HG02840 (cell line): ENCODE measurements around the gene PIR.

Source experiments
- ATAC-seq: cut with Tn5 transposase; IDR thresholded peaks from one replicate; pipeline ENCODE4 v1.9.1; 2021; ENCODE audit warnings: mild to moderate bottlenecking, moderate library complexity, moderate number of reproducible peaks; ENCODE audit not compliant: unreplicated experiment, low FRiP score

The PIR gene

DNA sequence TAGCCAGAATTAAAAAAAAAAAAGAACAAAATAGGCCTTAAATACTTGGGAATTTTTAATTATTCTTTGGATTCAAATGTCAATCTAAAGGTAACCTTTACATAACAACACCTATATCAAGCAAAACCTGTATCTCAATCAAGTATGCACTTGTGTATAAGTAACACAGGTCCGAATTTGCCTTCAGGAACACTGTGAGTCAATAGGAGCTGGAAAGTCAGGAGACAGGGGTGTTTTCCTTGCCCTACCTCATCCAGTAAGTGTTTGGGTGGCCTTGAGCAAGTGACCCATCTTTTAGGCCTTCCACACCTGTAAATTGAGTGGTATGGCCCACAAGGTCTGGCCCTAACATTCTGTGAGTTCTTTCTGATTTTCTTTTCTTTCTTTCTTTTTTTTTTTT, 68.1 kb downstream of the PIR start:
- no peak for ATAC-seq

DNA sequence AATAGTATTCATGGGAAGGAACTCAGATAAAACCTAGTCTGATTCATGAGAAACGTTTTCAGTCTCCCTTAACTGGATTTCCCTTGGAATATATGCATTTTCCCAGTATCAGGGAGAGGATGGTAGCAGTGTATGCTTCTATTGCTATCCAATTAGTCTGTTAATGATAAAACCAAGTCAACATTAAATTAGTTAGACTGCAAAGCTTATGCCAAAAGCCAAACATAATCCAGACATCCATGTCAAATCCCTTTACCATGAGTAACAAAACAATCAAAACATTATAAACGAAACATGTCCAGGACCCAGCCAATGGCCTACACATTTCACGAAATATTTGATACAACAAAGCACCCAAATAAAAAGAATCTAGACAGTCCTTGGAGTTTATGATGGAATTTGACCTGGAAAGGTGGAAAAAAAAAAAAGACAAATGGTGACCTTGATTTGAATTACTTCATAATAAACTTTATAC, 74.4 kb downstream of the PIR start:
- no peak for ATAC-seq

DNA sequence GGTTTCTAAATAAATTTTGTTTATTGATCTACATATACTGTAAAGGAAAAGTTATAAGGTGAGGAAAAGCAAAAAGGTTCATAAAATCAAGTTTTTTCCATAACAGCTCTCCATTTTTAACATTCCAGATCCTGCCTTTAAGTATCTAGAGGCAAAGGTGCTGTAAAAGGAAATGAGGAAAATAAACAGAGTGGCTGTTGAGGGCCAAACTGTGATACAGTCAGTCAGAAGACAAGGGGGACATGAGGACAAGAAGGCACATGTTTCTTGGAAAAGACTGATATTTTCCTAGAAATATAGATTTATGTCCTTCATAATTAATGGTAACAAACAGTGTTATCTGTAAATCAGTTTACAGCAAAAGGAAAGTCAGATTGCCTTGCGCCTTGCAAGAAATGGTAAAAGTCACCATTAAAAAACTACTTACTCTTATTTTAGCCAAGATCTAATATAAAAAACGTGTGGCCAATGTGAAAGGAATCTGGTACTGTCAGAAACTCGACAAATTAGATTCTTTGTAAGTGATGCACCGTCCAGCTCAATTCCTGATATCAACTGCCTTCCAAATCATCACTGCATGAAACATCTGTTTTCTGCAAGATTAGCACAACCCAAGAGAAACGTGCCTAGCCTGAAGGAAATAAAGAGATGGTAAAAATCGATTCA, 75.0 kb downstream of the PIR start:
- ATAC-seq: no peak

DNA sequence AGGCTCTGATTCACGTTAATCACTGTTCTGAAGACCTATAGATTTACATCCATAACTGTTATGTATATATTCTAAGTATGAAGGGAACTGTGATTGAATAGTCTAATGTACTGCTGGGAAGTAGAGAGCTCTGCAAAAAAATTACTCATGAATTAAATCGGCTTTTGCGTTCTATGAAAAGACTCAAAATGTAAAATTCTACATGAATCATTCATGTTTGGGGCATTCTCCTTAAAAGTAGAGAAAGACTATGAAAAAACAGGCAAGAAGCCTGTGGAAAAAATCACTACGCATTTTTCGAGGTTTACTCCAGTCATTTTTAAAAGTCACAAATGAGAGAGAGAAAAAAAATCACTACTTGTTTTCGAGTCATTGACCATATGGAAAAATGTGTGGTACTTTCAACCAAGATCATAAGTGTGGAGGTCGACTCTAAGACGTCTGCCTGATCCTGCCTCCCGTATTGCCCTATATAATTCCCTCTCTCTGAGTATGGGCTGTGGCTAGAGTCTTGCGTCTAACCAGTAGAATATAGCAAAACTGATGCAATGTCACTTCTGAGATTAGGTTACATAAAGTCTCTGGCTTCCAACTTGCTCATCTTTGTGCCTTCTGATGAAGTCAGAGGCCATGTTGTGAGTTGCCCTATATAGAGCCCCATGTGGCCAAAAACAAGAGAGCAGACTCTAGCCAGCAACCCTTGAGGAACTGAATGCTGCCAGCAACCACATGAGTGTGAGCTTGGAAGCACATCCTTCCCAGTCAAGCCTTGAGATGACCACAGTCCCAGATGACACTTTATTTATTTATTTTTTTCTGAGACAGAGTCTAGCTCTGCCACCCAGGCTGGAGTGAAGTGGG, 76.8 kb downstream of the PIR start:
- ATAC-seq: no peak

DNA sequence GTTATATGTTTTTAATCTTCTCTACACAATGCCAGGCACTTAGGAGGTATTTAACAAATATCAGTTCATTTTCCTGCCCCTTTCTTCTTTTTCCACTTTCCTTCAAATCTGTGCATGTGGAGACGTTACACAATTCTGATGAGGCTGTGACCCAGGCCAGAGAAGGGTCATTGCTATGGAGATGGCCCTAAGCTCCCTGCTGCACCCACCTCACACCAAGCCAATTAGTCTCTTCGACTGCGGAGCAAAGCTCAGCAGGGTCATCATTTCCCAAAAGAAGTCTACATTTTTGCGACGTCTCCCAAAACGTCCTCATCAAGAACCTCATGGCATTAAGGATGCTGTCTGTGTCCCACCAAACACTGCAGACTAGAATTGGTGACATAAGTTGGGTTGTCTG, 80.0 kb downstream of the PIR start:
- ATAC-seq: no peak

DNA sequence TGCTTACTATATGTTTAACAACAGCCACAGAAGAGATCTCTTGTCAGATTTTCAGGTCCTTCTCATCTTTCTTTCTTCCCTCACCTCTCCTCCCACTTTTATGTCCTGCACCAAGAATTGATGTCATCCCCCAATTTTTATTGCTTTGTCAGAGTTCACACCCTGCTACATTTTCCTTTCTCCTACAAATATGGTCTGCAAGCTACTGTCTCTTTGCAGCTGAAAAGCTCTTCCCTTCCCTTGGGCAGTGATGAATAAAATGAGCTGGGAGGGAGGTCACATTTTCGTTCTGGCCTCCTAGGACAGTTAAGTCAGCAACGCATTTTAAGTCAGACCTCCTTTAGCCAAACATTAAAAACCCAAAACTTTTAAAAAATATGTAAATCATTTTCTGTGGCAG, 82.2 kb downstream of the PIR start:
- no peak for ATAC-seq

DNA sequence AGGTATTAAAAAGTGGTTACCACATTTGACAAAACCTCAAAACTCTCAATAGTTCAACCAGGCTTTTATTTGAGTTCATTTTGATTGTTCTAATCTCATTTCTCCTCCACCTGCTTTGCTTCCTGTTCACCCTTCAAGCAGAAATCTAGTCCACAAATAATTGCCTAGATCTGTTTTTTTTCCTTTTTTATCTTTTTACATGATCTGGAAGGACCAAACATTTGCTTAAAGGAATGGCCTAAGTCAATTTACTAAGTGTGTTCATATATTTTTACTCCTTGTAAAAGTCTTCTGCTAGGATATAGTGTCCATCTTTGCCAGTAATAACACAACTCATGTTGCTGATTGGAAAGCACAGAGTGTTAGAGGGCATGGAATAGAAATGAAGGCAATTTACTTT, 82.7 kb downstream of the PIR start:
- no peak for ATAC-seq

DNA sequence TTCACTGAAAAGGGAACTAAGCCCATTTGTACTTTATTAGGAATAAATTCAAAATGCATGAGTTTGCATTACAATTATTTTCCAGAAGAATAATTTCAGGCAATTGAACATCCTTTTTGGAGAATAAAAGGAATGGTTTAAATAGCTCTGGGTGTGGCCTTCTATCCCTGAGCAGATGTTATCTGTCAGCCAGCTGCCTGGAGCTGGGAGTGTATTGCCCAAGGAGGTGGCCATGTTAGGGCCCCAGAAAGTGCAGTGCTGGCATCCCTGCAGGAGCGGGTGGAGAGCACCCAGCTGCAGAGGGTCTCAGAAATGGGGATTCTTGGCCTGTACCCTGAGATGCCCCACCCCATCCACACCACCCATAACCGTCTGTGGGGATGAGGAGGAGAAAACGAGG, 87.3 kb downstream of the PIR start:
- no peak for ATAC-seq

DNA sequence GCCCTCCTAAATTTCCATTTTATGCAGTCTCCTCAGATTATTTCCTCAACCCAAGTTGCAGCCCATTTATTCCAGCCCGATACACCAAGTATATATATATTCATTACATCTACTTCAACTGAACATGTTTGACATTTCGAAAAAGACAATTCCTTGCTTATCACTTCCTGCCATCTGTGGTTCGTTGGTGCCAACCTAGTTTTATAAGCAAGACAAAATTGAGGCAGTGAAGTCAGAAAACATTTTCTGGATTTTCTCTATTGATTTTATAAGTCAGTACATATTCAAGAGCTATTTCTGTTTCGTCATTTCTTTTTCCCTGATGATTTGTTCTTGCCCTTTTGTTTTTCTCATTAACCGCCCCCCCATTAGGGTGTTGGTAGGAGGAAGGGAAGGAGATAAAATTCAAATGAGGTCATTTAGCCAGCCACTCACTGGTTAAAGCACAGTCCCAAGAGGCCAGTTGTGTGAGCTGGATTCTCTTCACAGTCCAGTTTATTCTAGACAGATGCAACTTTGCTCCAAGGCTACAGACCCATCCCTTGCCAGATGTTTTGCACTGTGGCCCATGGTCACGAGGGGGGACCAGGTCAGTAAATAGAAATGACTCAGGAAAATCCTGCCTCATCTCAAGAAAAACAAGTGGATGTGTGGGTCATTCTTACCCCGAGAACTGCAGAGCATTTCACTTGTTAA, 88.6 kb downstream of the PIR start:
- no peak for ATAC-seq

DNA sequence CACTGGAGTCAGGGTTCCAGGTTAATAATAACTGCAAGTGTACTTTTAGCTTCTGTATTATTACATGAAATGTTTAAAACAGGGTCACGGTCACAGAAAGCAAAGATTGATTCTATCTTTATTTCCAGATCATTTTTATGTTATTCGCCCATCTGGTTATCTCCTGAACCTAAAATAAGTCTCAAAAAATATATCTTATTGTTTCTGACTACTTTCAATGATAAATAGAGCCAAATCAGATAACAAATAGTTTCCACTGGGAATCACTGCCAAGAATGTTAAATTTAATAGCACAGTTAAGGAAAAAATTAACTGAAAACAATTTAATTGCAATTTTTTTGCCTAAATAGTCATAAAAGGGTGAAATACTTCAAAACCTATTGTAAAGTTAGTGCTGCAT, 91.8 kb downstream of the PIR start:
- no peak for ATAC-seq

DNA sequence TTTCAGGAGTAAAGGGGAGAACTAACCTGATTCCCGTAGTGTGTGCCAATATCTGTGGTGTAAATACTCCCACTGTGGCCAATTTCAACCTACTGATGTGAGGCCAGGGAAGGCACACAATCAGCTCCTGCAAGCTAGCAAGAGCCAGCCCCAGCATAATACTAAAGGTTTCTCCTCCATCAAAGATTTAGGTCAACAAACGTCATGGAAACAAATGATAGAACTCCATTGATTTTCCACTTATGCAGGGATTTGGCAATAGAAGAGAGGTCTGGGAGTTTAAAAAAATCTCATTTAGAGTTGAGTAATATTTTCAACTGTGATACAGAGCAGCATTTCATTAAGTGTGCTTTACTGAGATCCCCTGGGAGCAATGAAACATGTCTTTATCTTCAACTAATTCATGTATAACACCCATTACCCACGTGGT, 93.2 kb downstream of the PIR start:
- ATAC-seq: no peak

DNA sequence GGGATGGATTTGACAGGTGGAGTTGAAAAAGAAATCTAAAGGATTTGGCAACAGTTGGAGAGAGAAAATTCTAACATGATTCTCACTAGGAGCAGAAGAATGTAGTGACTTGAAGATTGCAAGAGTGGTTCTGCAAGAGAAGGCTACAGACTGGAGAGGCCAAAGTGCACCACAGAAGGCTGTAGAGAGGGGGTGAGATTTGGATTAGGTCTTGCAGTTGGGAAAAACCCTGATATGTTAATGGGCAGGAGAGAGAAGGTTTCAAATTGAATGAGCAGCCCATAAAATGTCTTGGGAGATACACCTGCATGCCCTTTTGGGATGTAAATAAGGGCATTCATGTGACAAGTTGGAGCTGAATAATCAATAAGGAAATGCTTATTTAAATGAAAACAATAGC, 94.3 kb downstream of the PIR start:
- ATAC-seq: no peak

DNA sequence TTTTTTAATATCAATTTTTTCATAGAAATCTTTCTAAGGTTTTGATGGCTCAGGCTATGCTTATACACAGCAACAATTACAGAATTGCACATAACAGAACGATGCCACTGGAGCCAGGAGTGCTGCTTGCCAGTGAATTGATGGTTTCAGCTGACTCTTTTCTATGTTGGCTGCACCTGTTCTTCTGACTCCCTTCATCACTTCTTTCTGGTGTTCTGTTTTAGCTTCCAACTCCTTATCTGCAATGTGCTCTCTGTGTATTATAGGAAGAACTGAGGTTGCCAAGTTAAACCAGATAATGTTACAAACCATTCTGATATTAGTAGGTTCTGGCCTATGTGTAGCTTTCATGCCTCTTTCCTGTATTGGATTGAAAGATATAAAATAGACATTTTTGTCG, 97.3 kb downstream of the PIR start:
- ATAC-seq: no peak

DNA sequence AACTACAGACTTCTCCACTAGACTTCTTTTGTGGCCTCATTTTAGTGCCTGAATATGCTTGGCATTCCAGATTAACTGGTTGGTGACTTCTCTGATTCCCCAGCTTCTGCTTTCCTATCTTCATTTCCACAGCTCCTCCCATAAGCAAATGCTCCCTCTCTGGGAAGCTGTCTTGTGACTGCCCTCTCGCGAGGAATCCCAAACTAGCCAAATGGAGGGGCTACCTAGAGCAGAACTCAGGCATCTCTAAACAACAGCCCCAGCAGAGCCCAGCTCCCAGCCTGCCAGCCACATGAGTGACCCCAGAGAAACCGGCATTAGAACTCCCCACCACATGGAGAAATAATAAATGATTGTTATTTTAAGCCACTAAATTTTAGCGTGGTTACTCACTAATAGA, 101.3 kb downstream of the PIR start:
- ATAC-seq: no peak

DNA sequence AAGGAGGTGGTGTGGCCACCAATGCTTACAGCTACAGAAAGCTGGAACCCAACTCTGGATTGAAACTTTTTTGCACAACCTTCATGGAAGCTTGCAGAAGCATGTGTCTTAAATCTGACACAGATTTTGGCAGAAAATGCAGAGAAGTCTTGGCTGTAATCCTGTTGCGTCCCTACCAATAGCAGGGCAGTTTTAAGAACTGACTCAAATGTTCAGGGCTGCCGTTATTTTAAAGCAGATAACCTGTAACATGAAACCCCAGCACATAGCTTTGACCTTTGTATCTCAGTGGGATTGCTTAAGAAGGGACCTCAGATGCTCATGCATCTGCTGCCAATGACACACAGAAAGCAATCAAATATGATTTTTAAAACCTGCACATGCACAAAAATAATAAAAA, 108.8 kb downstream of the PIR start, which contains the start of gene VEGFD:
VEGFD (minus strand) TSS at position 110 of the 400 bp plus-strand sequence. CDS start 467 bp downstream, outside the sequence.
- ATAC-seq: no peak

DNA sequence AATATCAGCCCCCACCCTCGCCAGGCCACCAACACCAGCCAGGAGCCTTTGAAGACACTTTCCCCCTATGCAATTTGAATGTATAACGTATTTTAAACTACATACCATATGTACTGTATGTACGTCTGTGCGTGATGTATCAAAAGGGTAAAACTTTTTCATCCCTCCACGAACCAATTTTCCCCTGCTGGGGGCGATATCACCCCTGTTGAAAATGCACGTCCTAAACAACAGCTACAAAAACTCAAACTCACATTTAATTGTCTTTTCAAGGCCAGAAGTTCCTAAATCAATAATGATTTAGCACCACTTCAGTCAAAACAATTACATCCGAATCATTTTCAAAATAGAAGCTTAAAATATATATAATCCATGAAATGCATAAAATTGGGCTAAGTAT, 110.3 kb downstream of the PIR start:
- no peak for ATAC-seq

DNA sequence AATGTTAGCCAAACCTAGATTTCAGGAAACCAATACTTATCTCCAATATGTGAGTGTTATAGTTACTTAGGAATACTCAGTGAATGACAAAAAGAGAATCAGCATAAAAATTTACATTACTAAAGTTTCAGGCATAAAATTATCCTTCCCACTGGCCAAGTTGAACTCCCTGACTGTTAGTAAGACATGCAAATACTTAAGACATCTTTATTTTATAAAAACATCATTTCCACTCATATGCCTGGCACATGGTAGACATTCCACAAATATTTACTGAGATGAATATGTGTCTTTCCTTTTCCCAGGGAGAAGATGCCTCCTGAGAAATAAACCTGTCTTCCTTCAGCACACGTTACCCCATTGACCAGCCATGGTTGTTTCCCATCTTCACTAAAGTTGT, 116.2 kb downstream of the PIR start:
- ATAC-seq: no peak

DNA sequence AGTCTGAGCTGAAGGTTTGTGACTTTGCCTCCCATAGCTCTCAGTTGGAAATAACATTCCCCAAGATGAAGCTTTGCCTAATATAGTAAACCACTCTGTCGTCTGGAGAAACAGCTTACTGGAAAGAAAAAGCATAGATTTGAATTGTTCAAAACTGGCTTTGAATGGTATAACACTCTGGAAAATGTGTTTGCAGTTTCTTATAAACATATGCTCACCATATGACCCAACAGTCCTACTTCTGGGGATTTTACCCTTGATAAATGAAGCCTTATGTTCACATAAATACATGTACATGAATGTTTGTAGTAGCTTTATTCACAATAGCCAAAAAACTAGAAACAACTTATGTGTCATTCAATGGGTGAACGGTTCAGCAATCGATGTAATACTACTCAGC, 119.2 kb downstream of the PIR start:
- no peak for ATAC-seq

DNA sequence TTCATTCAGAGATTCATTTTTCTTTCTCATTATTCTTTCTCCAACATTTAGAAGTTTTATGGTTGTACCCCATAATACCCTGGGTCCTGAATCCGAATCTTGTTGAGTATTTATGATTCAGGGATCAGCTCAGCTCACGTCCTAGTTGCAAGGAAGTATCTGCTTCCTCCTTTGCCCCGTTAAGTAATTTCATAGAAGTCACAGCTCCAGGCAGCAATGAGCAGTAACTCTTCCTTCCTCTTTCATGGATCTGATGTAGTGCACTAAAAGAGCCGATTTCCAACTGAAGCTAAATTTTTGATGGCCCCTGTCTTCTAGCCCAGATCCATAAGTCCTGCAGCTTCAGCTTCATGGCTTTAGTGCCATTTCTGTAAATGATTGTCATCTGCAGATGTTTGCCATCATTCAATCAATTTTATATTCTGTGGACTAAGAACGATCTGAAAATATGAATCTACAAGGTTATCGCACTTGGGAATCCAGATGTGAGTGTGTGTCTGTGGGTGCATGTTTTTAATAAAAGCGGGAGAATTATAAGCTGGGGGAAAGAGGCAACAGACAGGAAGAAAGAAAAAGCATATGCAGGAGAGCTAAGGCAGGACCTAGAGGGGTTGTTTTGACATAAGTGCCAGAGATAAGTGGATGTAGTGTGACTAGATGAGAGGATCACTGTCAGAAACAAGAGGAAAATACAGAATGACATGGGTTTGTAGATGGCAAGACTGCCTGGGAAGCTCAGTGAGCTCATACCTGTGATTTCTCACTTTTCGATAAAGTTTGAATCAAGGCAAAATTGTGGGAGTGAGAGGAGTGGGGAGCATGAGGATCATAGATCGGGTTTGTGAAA, 126.4 kb downstream of the PIR start:
- no peak for ATAC-seq

DNA sequence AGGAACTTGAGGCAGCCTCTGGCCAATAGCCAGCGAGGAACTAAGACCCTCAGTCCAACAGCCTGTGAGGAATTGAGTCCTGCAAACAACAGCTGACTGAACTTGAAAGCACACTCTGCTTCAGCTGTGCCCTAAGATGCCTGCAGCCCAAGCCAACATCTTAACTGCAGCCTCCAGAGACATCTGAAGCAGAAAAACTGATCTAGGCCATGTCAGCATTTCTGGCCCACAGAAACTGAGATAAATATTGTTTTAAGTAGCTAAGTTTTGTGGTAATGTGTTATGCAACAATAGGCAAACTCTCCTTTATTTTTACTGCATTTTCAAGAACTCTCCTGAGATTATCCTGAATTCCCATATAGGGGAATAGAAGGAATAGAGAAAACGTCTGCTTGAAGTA, 133.4 kb downstream of the PIR start:
- no peak for ATAC-seq
